ENCODE results near the gene TBC1D17.

GRCh38 chr19:49869009-49869483 lies 8.5 kb upstream of the TBC1D17 start:
- TF ChIP-seq, protein P1, sequence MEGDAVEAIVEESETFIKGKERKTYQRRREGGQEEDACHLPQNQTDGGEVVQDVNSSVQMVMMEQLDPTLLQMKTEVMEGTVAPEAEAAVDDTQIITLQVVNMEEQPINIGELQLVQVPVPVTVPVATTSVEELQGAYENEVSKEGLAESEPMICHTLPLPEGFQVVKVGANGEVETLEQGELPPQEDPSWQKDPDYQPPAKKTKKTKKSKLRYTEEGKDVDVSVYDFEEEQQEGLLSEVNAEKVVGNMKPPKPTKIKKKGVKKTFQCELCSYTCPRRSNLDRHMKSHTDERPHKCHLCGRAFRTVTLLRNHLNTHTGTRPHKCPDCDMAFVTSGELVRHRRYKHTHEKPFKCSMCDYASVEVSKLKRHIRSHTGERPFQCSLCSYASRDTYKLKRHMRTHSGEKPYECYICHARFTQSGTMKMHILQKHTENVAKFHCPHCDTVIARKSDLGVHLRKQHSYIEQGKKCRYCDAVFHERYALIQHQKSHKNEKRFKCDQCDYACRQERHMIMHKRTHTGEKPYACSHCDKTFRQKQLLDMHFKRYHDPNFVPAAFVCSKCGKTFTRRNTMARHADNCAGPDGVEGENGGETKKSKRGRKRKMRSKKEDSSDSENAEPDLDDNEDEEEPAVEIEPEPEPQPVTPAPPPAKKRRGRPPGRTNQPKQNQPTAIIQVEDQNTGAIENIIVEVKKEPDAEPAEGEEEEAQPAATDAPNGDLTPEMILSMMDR (conservative IDR thresholded peaks at IDR 0.05; ENCODE audit: low read length): no peak
- TF ChIP-seq EZH2phosphoT487 (IDR thresholded peaks at IDR 0.05; ENCODE audit: borderline replicate concordance): no peak

All from Loucy (cell line).